Ovary (tissue), 3 donors: Measurements from ENCODE around the gene CRYBA1.
"Not testable (repeated sequence)": the region's sequence is repeated elsewhere in the genome, so short reads cannot be mapped to it uniquely, and the experiment has no call there.

Experiments used
- EP300 ChIP-seq: sonication (generic); formaldehyde crosslinking; IDR thresholded peaks from one replicate; pipeline ENCODE4 v1.6.1; 2017; ENCODE audit warnings: antibody characterized with exemption
- TF ChIP-seq, protein P1 (sequence below), 3 donors: fragments of 450-650 bp in 2 of 3; fragments of 200-600 bp in 1 of 3; IDR thresholded peaks; one replicate each; pipeline versions ENCODE4 v1.5.1 to v1.8.0; 2016 to 2022; ENCODE audit warnings: antibody characterized with exemption in 3 of 3, mild to moderate bottlenecking in 1 of 3
- donor health status: DM: no; HTN: no; CAD: no.

DNA sequence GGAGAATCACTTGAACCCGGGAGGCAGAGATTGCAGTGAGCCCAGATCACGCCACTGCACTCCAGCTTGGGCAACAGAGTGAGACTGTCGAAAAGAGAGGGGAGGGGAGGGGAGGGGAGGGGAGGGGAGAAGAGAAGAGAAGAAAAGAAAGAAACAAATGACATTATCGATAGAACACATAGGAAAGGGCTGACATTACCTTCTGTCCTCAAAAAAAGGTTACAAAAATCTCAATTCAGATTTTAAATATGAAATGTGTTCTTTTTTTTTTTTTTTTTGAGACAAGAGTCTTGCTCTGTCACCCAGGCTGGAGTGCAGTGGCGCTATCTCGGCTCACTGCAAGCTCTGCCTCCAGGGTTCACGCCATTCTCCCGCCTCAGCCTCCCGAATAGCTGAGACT, 25.3 kb downstream of the CRYBA1 start:
- not testable (repeated sequence) for TF ChIP-seq EP300
- TF ChIP-seq, protein P1, sequence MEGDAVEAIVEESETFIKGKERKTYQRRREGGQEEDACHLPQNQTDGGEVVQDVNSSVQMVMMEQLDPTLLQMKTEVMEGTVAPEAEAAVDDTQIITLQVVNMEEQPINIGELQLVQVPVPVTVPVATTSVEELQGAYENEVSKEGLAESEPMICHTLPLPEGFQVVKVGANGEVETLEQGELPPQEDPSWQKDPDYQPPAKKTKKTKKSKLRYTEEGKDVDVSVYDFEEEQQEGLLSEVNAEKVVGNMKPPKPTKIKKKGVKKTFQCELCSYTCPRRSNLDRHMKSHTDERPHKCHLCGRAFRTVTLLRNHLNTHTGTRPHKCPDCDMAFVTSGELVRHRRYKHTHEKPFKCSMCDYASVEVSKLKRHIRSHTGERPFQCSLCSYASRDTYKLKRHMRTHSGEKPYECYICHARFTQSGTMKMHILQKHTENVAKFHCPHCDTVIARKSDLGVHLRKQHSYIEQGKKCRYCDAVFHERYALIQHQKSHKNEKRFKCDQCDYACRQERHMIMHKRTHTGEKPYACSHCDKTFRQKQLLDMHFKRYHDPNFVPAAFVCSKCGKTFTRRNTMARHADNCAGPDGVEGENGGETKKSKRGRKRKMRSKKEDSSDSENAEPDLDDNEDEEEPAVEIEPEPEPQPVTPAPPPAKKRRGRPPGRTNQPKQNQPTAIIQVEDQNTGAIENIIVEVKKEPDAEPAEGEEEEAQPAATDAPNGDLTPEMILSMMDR (IDR thresholded peaks at IDR 0.05), result not testable (repeated sequence)
